ENCODE results near the gene PLXNA2.

Gene PLXNA2

GRCh38 chr1:208205216-208206013 lies 38.8 kb downstream of the PLXNA2 start:
- no peak for DNase-seq (ENCODE audit: low spot score)

- DNase-seq (ENCODE audit: low spot score): no peak
These were observed 39.4 kb downstream of the PLXNA2 start for GRCh38 chr1:208204779-208205178.

GRCh38 chr1:208203848-208204609 lies 40.2 kb downstream of the PLXNA2 start:
- no peak for DNase-seq (ENCODE audit: low spot score)

- DNase-seq (ENCODE audit: low spot score): no peak
These were observed 40.9 kb downstream of the PLXNA2 start for GRCh38 chr1:208203127-208203847.

- no peak for DNase-seq (ENCODE audit: low spot score)
These were observed 41.7 kb downstream of the PLXNA2 start for GRCh38 chr1:208202333-208202995.

GRCh38 chr1:208201229-208201628 lies 43.0 kb downstream of the PLXNA2 start:
- no peak for DNase-seq (ENCODE audit: low spot score)

GRCh38 chr1:208200116-208200515 lies 44.1 kb downstream of the PLXNA2 start:
- DNase-seq (ENCODE audit: low spot score): no peak

- no peak for DNase-seq (ENCODE audit: low spot score)
These were observed 45.9 kb downstream of the PLXNA2 start for GRCh38 chr1:208198236-208198635.

- no peak for DNase-seq (ENCODE audit: low spot score)
These were observed 49.2 kb downstream of the PLXNA2 start for GRCh38 chr1:208194944-208195343.

- no peak for DNase-seq (ENCODE audit: low spot score)
These were observed 51.2 kb downstream of the PLXNA2 start for GRCh38 chr1:208192995-208193394.

GRCh38 chr1:208190784-208191183 lies 53.4 kb downstream of the PLXNA2 start:
- DNase-seq (ENCODE audit: low spot score): no peak

- no peak for DNase-seq (ENCODE audit: low spot score)
These were observed 54.5 kb downstream of the PLXNA2 start for GRCh38 chr1:208189716-208190115.

GRCh38 chr1:208189183-208189582 lies 55.0 kb downstream of the PLXNA2 start:
- no peak for DNase-seq (ENCODE audit: low spot score)

GRCh38 chr1:208188607-208189006 lies 55.6 kb downstream of the PLXNA2 start:
- no peak for DNase-seq (ENCODE audit: low spot score)

GRCh38 chr1:208187499-208188041 lies 56.6 kb downstream of the PLXNA2 start:
- no peak for DNase-seq (ENCODE audit: low spot score)

- DNase-seq (ENCODE audit: low spot score): no peak
These were observed 58.4 kb downstream of the PLXNA2 start for GRCh38 chr1:208185801-208186231.

- DNase-seq (ENCODE audit: low spot score): no peak
These were observed 59.1 kb downstream of the PLXNA2 start for GRCh38 chr1:208184966-208185654.

- peak; percentile 48 for DNase-seq (ENCODE audit: low spot score)
These were observed 59.9 kb downstream of the PLXNA2 start for GRCh38 chr1:208183977-208184911.

GRCh38 chr1:208182880-208183645 lies 61.1 kb downstream of the PLXNA2 start:
- no peak for DNase-seq (ENCODE audit: low spot score)

All from COLO829 (cell line).